ENCODE data around the gene HS6ST2. TPM values are rescaled to one million over a fixed set of nuclear protein-coding genes. Genes with fewer than 3 reads are reported as not detected.

Gene HS6ST2
- total RNA-seq, 1 experiment from 2014 or later, result 8.1 TPM

DNA sequence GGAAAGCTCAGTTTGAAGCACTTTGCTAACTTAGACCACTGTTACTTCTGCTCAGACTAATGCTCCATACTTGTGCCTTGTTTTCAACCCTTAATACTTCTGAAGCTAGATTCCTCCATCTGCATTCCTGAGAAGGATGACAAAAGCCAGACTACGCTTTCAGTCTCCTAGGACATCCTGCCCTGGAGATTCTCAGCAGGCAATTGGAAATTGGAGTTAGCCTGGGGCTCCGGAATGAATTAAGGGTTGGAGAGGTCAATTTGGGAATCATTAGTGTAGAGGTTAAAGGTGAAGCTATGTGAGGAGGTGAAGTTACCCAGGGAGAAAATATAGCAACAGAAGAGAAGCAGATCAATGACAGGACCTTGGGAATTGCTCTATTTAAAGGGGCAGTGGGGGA lies 253.7 kb downstream of the HS6ST2 start:
- CTCF ChIA-PET, result no interaction called here
- H3K27me3 Mint-ChIP-seq (ENCODE audit: low read depth), result peaks cover 33% of the 10 kb centered on the region
- no peak overlapping the region for H3K4me3 Mint-ChIP-seq
- no peaks in the 10 kb centered on the region for H3K9me3 Mint-ChIP-seq
- no peak overlapping the region for H3K27ac Mint-ChIP-seq
- POLR2A ChIA-PET, result no interaction called here
- ATAC-seq (peak; percentile 80), DNase-seq (ENCODE audit: low spot score) (no peak)
- H3K36me3 Mint-ChIP-seq, result no peaks in the 10 kb centered on the region
- H3K4me1 Mint-ChIP-seq, result peaks cover 23% of the 10 kb centered on the region
- TF ChIP-seq IRF2 (CRISPR knock-in tag; IDR thresholded peaks at IDR 0.05; ENCODE audit: borderline replicate concordance, low read depth), result no peak
- TF ChIP-seq GRHL2 (CRISPR knock-in tag; IDR thresholded peaks at IDR 0.05; ENCODE audit: insufficient replicate concordance, severe bottlenecking), result no peak
- TF ChIP-seq ATF6 (CRISPR knock-in tag; IDR thresholded peaks at IDR 0.05), result no peak
- TF ChIP-seq ZNF425 (CRISPR knock-in tag; conservative IDR thresholded peaks at IDR 0.05), result no peak

- H3K36me3 Mint-ChIP-seq, result no peaks in the 10 kb centered on the region
- peaks cover 31% of the 10 kb centered on the region for H3K27me3 Mint-ChIP-seq (ENCODE audit: low read depth)
- no peak overlapping the region for H3K27ac Mint-ChIP-seq
- ChIA-PET POLR2A (no interaction called here), CTCF (interaction anchor here (0.5 to 2.2 kb wide), 4 partner anchors 14 to 246 kb away, joined by 3 to 5 read pairs (median 4); no protein-coding TSS in a partner anchor)
- ATAC-seq (peak; percentile 89), DNase-seq (ENCODE audit: low spot score) (no peak)
- no peak overlapping the region for H3K4me3 Mint-ChIP-seq
- peaks cover 54% of the 10 kb centered on the region for H3K4me1 Mint-ChIP-seq
- no peaks in the 10 kb centered on the region for H3K9me3 Mint-ChIP-seq
- TF ChIP-seq ETV6 (CRISPR knock-in tag; IDR thresholded peaks at IDR 0.05) (no peak), JUN (CRISPR knock-in tag; IDR thresholded peaks at IDR 0.05) (no peak), ESRRA (CRISPR knock-in tag; IDR thresholded peaks at IDR 0.05; ENCODE audit: borderline replicate concordance) (no peak), EMX1 (CRISPR knock-in tag; IDR thresholded peaks at IDR 0.05) (no peak), SMAD4 (CRISPR knock-in tag; IDR thresholded peaks at IDR 0.05) (no peak), ZNF532 (CRISPR knock-in tag; IDR thresholded peaks at IDR 0.05; ENCODE audit: borderline replicate concordance) (no peak), ZNF416 (CRISPR knock-in tag; IDR thresholded peaks at IDR 0.05) (no peak), RELA (CRISPR knock-in tag; IDR thresholded peaks at IDR 0.05; ENCODE audit: borderline replicate concordance) (no peak), NFYB (CRISPR knock-in tag; conservative IDR thresholded peaks at IDR 0.05; ENCODE audit: low read depth) (no peak), PRDM15 (CRISPR knock-in tag; IDR thresholded peaks at IDR 0.05) (no peak), TEAD4 (CRISPR knock-in tag; IDR thresholded peaks at IDR 0.05) (no peak), MAX (CRISPR knock-in tag; IDR thresholded peaks at IDR 0.05) (no peak), FOXP4 (CRISPR knock-in tag; IDR thresholded peaks at IDR 0.05) (no peak)
- TF ChIP-seq, protein P1, sequence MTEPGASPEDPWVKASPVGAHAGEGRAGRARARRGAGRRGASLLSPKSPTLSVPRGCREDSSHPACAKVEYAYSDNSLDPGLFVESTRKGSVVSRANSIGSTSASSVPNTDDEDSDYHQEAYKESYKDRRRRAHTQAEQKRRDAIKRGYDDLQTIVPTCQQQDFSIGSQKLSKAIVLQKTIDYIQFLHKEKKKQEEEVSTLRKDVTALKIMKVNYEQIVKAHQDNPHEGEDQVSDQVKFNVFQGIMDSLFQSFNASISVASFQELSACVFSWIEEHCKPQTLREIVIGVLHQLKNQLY (CRISPR knock-in tag; IDR thresholded peaks at IDR 0.05), result no peak
- TF ChIP-seq, protein P2, sequence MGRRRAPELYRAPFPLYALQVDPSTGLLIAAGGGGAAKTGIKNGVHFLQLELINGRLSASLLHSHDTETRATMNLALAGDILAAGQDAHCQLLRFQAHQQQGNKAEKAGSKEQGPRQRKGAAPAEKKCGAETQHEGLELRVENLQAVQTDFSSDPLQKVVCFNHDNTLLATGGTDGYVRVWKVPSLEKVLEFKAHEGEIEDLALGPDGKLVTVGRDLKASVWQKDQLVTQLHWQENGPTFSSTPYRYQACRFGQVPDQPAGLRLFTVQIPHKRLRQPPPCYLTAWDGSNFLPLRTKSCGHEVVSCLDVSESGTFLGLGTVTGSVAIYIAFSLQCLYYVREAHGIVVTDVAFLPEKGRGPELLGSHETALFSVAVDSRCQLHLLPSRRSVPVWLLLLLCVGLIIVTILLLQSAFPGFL (CRISPR knock-in tag; IDR thresholded peaks at IDR 0.05; ENCODE audit: borderline replicate concordance), result no peak
Observed at GRCh38 chrX:132694382-132694781, 264.0 kb downstream of the HS6ST2 start.

All from WTC11 (cell line).